GM03348 (cell line): ENCODE measurements around the gene PLEKHO2.

Source experiments
- DNase-seq: peaks from one replicate; pipeline ENCODE4 v3.0.0; 2012; ENCODE audit warnings: low spot score

Gene PLEKHO2

GRCh38 chr15:64892847-64893403, 51.2 kb downstream of the PLEKHO2 start:
- DNase-seq = no peak

GRCh38 chr15:64893481-64894394, 52.0 kb downstream of the PLEKHO2 start:
- peak; percentile 95 for DNase-seq

- DNase-seq = no peak
Measured at GRCh38 chr15:64894395-64895056, 52.8 kb downstream of the PLEKHO2 start.

- peak; percentile 60 for DNase-seq
Measured at GRCh38 chr15:64895285-64896065, 53.8 kb downstream of the PLEKHO2 start.

- no peak for DNase-seq
Measured at GRCh38 chr15:64896371-64897069, 54.8 kb downstream of the PLEKHO2 start.

- DNase-seq = peak; percentile 86
Measured at GRCh38 chr15:64897345-64897985, 55.8 kb downstream of the PLEKHO2 start.

GRCh38 chr15:64898406-64898805, 56.7 kb downstream of the PLEKHO2 start:
- no peak for DNase-seq

- no peak for DNase-seq
Measured at GRCh38 chr15:64901141-64901540, 59.4 kb downstream of the PLEKHO2 start.

- no peak for DNase-seq
Measured at GRCh38 chr15:64901914-64902313, 60.2 kb downstream of the PLEKHO2 start.

GRCh38 chr15:64902863-64903262, 61.1 kb downstream of the PLEKHO2 start:
- no peak for DNase-seq

GRCh38 chr15:64903326-64903950, 61.7 kb downstream of the PLEKHO2 start:
- no peak for DNase-seq

- no peak for DNase-seq
Measured at GRCh38 chr15:64904189-64904588, 62.5 kb downstream of the PLEKHO2 start.

- peak; percentile 93 for DNase-seq
Measured at GRCh38 chr15:64905119-64905831, 63.6 kb downstream of the PLEKHO2 start.

- DNase-seq = no peak
Measured at GRCh38 chr15:64905941-64906340, 64.2 kb downstream of the PLEKHO2 start.

- DNase-seq = no peak
Measured at GRCh38 chr15:64906402-64906801, 64.7 kb downstream of the PLEKHO2 start.

- no peak for DNase-seq
Measured at GRCh38 chr15:64907991-64908390, 66.3 kb downstream of the PLEKHO2 start.

- DNase-seq = no peak
Measured at GRCh38 chr15:64909546-64909945, 67.8 kb downstream of the PLEKHO2 start.

GRCh38 chr15:64911311-64912186, 69.8 kb downstream of the PLEKHO2 start, which contains the start of gene ANKDD1A:
ANKDD1A (plus strand) TSS chr15:64911902; CDS start chr15:64911931, 29 bp downstream.
- DNase-seq = peak; percentile 90
